GM13977 (cell line): ENCODE data around the gene HP1BP3.

Experiments
- DNase-seq: peaks from one replicate; pipeline ENCODE4 v3.0.0; 2012; ENCODE audit warnings: low spot score
- in situ Hi-C: fragments of 300-500 bp; cut with MboI; formaldehyde crosslinking; loops from one replicate; pipeline ENCODE4 v1.12.0; 2022; ENCODE audit warnings: low sequenced_read_pairs, low pct_unique_long_range_greater_than_20kb, mixed read lengths, inconsistent platforms; ENCODE audit not compliant: unreplicated experiment
- TF ChIP-seq, protein P1 (sequence below): IDR thresholded peaks from 2 replicates; pipeline ENCODE4 v1.5.1; 2012; ENCODE audit warnings: mild to moderate bottlenecking, control low read depth; ENCODE audit not compliant: insufficient read depth; ENCODE audit errors: extremely low read depth, missing control alignments

HP1BP3 gene

DNA sequence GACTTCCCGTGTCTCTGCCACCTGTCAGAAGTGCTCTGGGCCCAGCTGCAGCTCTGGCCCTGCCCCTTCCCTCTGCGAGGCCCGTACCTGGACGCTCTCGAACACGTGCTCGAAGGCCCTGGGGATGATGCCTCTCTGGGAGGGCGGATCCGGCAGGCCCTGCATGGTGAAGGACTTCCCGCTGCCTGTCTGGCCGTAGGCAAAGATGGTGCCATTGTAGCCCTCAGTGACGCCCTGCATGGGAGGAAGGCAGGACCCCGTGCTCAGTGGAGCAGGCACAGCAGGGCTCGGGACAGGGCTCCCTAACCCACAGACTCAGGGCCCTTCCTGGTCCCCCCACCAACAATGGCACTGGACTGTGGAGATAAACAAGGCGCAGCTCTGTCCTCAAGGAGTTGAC lies 71.7 kb downstream of the HP1BP3 start:
- TF ChIP-seq, protein P1, sequence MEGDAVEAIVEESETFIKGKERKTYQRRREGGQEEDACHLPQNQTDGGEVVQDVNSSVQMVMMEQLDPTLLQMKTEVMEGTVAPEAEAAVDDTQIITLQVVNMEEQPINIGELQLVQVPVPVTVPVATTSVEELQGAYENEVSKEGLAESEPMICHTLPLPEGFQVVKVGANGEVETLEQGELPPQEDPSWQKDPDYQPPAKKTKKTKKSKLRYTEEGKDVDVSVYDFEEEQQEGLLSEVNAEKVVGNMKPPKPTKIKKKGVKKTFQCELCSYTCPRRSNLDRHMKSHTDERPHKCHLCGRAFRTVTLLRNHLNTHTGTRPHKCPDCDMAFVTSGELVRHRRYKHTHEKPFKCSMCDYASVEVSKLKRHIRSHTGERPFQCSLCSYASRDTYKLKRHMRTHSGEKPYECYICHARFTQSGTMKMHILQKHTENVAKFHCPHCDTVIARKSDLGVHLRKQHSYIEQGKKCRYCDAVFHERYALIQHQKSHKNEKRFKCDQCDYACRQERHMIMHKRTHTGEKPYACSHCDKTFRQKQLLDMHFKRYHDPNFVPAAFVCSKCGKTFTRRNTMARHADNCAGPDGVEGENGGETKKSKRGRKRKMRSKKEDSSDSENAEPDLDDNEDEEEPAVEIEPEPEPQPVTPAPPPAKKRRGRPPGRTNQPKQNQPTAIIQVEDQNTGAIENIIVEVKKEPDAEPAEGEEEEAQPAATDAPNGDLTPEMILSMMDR, result no peak
- DNase-seq, result no peak
- in situ Hi-C loops, result no loop called here

DNA sequence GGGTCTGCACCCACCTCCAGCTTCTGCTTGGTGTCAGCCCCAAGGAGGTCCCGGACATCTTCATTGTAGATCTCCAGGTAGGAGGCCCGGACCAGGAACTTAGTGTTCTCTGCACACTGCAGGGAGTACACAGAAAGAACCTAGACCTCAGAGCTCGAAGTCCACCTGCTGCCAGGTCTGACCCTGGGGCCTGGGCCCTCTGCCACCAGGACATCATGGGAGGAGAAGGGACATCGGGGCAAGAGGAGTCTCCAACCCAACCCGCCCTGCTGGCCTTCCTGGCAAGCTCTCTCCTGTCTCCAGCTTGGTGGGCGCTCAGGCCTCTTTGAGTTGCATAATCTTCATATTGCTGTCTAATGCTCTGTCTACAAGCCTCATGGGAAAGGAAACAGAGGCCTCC lies 73.7 kb downstream of the HP1BP3 start:
- TF ChIP-seq, protein P1, result no peak
- no peak for DNase-seq
- in situ Hi-C loops, result no loop called here

DNA sequence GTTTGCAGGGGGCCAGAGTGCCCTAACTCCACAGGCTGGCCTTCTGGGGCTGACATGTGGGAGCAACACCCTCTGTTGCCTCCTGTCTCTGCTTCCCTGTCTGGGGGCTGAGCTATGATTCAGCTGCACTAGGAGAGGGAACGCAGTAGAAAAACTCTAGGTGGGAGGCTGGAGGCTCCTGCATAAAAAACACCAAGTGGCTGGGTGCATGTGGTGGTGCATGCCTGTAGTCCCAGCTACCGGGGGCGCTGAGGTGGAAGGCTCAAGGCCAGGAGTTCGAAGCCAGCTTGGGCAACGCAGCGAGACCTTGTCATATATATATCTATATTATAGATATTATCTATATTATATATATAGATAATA lies 74.9 kb downstream of the HP1BP3 start:
- TF ChIP-seq, protein P1, result no peak
- no peak for DNase-seq
- in situ Hi-C loops, result no loop called here

DNA sequence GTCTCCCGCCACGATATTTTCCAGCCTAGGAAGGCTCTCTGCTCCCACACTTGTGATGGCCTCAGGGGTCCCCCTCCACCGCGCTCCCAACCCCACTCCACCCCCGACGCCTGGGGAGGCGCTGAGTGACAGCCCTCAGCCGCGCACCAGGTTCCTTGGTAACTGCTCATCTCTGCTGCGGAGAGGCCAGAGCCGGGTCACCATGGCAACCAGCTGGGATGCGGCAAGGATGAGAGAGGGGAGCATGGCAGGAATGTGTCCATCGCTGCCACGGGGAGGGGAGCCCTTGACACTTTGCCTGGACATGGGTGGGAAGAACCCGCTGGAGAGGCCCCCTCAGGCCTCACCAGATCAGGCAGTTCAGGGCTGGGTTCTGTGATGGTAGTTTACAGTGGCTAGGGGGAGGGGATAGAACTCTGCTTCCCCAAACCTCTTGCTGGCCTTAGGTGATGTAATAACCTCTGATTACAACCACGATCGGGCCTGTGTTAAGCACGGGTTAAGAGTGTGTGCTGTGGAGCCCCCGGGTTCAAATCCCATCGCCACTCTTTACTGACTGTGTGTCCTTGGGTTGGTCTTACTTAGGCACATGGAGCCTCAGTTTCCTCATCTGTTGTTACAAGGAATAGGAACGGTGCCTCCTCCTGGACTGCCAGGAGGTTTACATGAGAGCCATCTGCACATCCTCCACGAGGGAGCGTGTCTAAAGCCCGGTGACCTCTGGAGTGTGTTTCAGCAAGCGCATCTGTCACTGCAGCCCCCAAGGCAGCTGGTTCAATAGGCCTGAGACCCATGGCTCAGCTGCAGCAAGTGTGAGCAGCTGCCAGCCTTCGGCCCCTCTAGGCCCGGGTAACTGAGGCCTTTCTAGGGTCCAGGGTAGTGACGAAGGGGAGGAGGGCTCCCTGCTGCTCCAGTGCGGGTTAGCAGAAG lies 75.6 kb downstream of the HP1BP3 start:
- TF ChIP-seq, protein P1, result no peak
- DNase-seq, result no peak
- in situ Hi-C loops, result no loop called here

DNA sequence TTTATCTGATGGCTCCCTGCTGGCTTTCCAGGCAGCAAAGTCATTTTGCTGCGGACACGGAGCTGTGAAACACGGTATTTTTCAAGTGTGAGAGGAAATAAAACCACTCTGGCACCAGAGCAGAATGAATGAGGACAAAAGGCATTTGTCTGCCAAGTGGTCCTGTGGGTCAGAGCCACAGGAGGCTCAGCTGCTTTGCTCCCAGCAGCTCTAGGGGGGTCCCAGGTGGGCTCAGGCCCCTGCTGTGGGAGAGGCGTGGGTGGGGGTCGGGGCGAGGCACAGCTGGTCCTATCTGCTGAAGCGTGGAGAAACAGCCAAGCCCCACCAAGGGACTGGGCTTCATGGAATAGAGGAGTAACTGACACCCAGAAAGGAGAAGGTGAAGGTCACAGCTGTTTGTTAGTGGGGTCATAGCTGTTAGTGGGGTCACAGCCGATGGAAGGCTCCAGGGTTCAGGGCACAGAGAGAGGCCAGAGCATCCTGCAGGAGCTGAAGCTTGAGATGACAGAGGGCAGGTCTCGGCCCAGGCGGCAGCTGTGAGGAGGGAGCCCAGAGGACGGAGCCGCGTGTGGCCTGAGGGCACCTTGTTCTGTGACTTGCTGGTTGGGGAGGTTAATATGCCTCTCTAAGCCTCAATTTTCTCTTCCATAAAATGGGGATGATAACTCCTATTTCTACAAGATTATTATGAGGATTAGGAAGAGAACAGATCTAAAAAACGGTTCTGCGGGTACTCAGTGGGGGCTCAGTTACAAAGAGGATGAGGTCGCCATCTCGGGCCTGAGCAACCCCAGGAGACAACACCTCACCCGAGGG lies 76.4 kb downstream of the HP1BP3 start:
- TF ChIP-seq, protein P1, result no peak
- no peak for DNase-seq
- in situ Hi-C loops, result no loop called here

DNA sequence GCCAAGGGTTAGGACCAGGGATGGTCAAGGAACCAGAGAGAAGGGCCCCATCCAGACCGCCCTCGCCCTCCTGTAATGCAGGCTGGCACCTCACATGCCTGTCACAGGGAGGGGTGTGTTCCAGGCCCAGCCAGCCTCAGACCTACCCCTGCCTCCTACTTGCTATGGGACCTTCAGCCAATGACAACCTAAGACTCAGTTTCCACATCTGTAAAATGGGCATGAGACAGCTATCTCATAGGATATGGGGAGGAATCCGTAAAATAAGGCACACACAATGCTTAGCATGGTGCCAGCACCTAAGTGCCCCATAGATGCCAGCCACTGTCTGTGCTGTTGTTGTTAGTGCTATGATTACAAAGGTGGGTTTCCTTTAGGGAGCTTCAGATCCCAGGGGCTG lies 77.2 kb downstream of the HP1BP3 start:
- DNase-seq, result no peak
- TF ChIP-seq, protein P1, result no peak
- in situ Hi-C loops, result no loop called here
